PC-9 (cell line): ENCODE data around the gene GREM1. TPM values are rescaled to one million over a fixed set of nuclear protein-coding genes. Genes with fewer than 3 reads are reported as not detected.

ENCODE experiments used
- BruUV-seq: library from RNA; stranded (reverse); fragments of 400-500 nt; replicated peaks from 2 replicates; lab custom pipeline; 2021; lab: Mats Ljungman, UMichigan
- CTCF ChIA-PET: fragments of 300-600 bp; sonication (Branson Sonifier 250); formaldehyde crosslinking; loops from one replicate; lab custom pipeline; 2022; ENCODE audit warnings: antibody characterized with exemption; lab: Charles Lee
- POLR2A ChIA-PET: fragments of 300-600 bp; sonication (Branson Sonifier 250); formaldehyde crosslinking; loops from one replicate; lab custom pipeline; 2022; ENCODE audit warnings: antibody characterized with exemption; ENCODE audit not compliant: unreplicated experiment; lab: Charles Lee
- DNase-seq, 2 experiments: peaks; one replicate each; pipeline versions ENCODE4 v3.0.0 to v3.0.0-alpha.2; 2015 to 2022; ENCODE audit warnings: mixed read lengths in 1 of 2
- H2AFZ ChIP-seq: fragments of 200-600 bp; sonication (generic); 2 replicates; pipeline ENCODE4 v1.8.1; 2017; ENCODE audit warnings: antibody characterized with exemption
- H3F3A ChIP-seq: fragments of 200-600 bp; sonication (generic); 2 replicates; pipeline ENCODE4 v1.8.1; 2017; ENCODE audit warnings: antibody characterized with exemption, mild to moderate bottlenecking, low read depth; ENCODE audit not compliant: insufficient read depth
- H3K27ac ChIP-seq: fragments of 200-600 bp; sonication (generic); 2 replicates; pipeline ENCODE4 v1.6.1; 2016; ENCODE audit warnings: mixed run types
- H3K27me3 ChIP-seq: fragments of 200-600 bp; sonication (generic); 2 replicates; pipeline ENCODE4 v1.6.1; 2016; ENCODE audit warnings: low read depth, mixed run types; ENCODE audit not compliant: insufficient read depth
- H3K36me3 ChIP-seq: fragments of 200-600 bp; sonication (generic); 2 replicates; pipeline ENCODE4 v1.6.1; 2016; ENCODE audit warnings: low read depth, mixed run types
- H3K4me1 ChIP-seq: fragments of 200-600 bp; sonication (generic); replicated peaks from 2 replicates; pipeline ENCODE4 v1.6.1; 2016; ENCODE audit warnings: mixed run types; ENCODE audit not compliant: insufficient read depth
- H3K4me2 ChIP-seq: fragments of 200-600 bp; sonication (generic); 2 replicates; pipeline ENCODE4 v1.6.1; 2017; ENCODE audit warnings: mixed run types
- H3K4me3 ChIP-seq: fragments of 200-600 bp; sonication (generic); 2 replicates; pipeline ENCODE4 v1.6.1; 2016; ENCODE audit warnings: mixed run types
- H3K79me2 ChIP-seq: fragments of 200-600 bp; sonication (generic); 2 replicates; pipeline ENCODE4 v1.6.1; 2017; ENCODE audit warnings: low read depth, mixed run types
- H3K9me2 ChIP-seq: fragments of 200-600 bp; sonication (generic); 2 replicates; pipeline ENCODE4 v1.8.1; 2017; ENCODE audit warnings: mild to moderate bottlenecking; ENCODE audit not compliant: insufficient read depth
- H3K9me3 ChIP-seq: fragments of 200-600 bp; sonication (generic); 2 replicates; pipeline ENCODE4 v1.8.1; 2016; ENCODE audit warnings: low read depth; ENCODE audit not compliant: insufficient read depth
- H4K20me1 ChIP-seq: fragments of 200-600 bp; sonication (generic); 2 replicates; pipeline ENCODE4 v1.8.1; 2017; ENCODE audit not compliant: insufficient read depth
- CTCF ChIP-seq: fragments of 200-600 bp; sonication (generic); conservative IDR thresholded peaks from 2 replicates; pipeline ENCODE4 v1.6.1; 2017; ENCODE audit warnings: mixed run types, antibody characterized with exemption, mild to moderate bottlenecking, moderate library complexity
- EZH2 ChIP-seq: fragments of 200-600 bp; sonication (generic); IDR thresholded peaks from 2 replicates; pipeline ENCODE4 v1.8.0; 2017; ENCODE audit warnings: antibody characterized with exemption, low read depth
- intact Hi-C: fragments of 100-400 bp; cut with micrococcal nuclease; formaldehyde crosslinking; loops from one replicate; pipeline ENCODE4 v1.10.0; 2022; ENCODE audit not compliant: unreplicated experiment
- total RNA-seq: library from RNA; stranded (reverse); gene quantifications from 2 replicates; pipeline ENCODE4 v1.2.3, GENCODE V29; 2021

Gene GREM1
- total RNA-seq, 1 experiment from 2014 or later = 0.39 TPM

GRCh38 chr15:32683906-32684584 lies 33.8 kb upstream of the GREM1 start:
- Histone ChIP-seq H2AFZ (no peak overlapping the region), H3K36me3 (no peaks in the 10 kb centered on the region), H3K9me3 (no peaks in the 10 kb centered on the region), H3K27ac (no peak overlapping the region), H3K4me3 (no peak overlapping the region), H3K4me1 (peaks cover 9% of the 10 kb centered on the region; the same call in 1 of the 2 replicates), H3K27me3 (no peaks in the 10 kb centered on the region), H4K20me1 (no peaks in the 10 kb centered on the region), H3K79me2 (no peaks in the 10 kb centered on the region), H3F3A (no peaks in the 10 kb centered on the region), H3K4me2 (no peak overlapping the region), H3K9me2 (no peaks in the 10 kb centered on the region)
- BruUV-seq = no TSS peak
- TF ChIP-seq EZH2 = no peak
- no peak for TF ChIP-seq CTCF
- CTCF ChIA-PET = no interaction called here
- POLR2A ChIA-PET = no interaction called here
- intact Hi-C loops = no loop called here
- no peak for DNase-seq

DNA sequence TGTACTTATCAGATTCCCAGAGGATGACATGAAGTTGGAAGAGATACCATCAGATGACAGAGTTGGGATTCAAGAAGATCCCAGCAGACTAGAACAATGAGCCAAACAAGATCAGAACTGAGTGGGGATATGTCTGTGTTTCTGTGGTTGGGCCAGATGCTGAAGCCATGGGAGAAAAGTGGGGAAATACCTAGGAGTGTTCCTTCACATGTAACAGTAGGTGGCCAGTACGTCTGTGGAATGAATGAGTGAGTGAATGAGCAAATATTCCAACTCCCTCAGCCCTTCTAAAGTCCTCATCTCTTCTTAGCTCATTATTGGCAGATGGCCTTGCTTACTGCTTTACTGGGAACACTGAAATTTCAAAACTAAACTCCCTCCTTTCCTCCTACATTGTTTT lies 32.2 kb upstream of the GREM1 start:
- no peak for TF ChIP-seq CTCF
- TF ChIP-seq EZH2 = no peak
- Histone ChIP-seq H3K9me3 (no peaks in the 10 kb centered on the region), H3K79me2 (no peaks in the 10 kb centered on the region), H3K4me2 (no peak overlapping the region), H3K27ac (no peak overlapping the region), H3K27me3 (no peaks in the 10 kb centered on the region), H3K4me3 (no peak overlapping the region), H4K20me1 (no peaks in the 10 kb centered on the region), H3F3A (no peaks in the 10 kb centered on the region), H3K4me1 (peaks cover 9% of the 10 kb centered on the region; the same call in 1 of the 2 replicates), H2AFZ (no peak overlapping the region), H3K36me3 (no peaks in the 10 kb centered on the region), H3K9me2 (no peaks in the 10 kb centered on the region)
- DNase-seq = no peak
- ChIA-PET CTCF (no interaction called here), POLR2A (no interaction called here)
- no TSS peak for BruUV-seq
- intact Hi-C loops = no loop called here

- Histone ChIP-seq H3K4me2 (no peak overlapping the region), H4K20me1 (no peaks in the 10 kb centered on the region), H3K79me2 (no peaks in the 10 kb centered on the region), H3K27me3 (no peaks in the 10 kb centered on the region), H2AFZ (no peak overlapping the region), H3K27ac (no peak overlapping the region), H3K9me3 (no peaks in the 10 kb centered on the region), H3F3A (no peaks in the 10 kb centered on the region), H3K9me2 (no peaks in the 10 kb centered on the region), H3K4me1 (peaks cover 2% of the 10 kb centered on the region; the same call in 1 of the 2 replicates), H3K36me3 (no peaks in the 10 kb centered on the region), H3K4me3 (no peak overlapping the region)
- DNase-seq = no peak
- ChIA-PET CTCF (interaction anchor here (0.6 kb wide), 1 partner anchor 29 kb away, joined by 3 read pairs; no protein-coding TSS in a partner anchor), POLR2A (interaction anchor here (0.6 kb wide), 1 partner anchor 151 kb away, joined by 3 read pairs; no protein-coding TSS in a partner anchor)
- TF ChIP-seq CTCF (no peak), EZH2 (no peak)
- BruUV-seq = no TSS peak
- intact Hi-C loops = no loop called here
These were observed 30.2 kb upstream of the GREM1 start for GRCh38 chr15:32687556-32687955.
